ENCODE results near the gene CRYBA4.
A peak's percentile ranks its signal among the peaks of the same experiment; 100 is the strongest.

CRYBA4 gene

DNA sequence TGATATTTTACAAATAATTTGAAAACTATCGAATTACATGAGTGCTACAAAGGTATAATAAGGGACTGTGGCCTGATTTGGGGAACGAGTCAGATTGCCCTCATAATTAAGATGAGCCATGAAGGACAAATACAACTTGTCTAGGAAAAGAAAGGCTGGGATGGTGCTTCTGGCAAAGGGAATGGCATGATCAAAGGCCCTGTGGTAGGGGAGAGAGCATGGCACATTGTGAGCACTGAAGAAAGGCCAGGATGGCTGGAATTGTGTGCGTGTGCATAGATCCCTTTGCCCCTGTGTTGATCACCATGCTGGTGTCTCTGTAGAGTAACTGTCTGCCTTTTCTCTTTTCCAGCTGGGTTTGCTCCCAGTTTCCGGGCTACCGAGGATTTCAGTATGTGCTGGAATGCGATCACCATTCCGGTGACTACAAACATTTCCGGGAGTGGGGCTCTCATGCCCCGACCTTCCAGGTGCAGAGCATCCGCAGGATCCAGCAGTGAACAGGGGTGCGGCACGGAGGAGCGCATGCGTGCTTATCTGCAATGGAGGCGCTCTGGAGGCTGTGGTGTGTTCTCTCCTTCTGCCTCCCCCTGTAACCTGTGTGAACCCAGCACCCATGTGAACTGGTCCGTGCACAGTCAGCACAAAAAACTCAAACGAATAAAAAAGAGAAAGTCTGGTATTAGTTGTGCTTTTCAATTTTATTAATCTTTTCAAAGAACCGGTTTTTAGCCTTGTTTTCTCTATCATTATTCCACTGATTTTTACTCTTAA lies 8.4 kb downstream of the CRYBA4 start:
- DNase-seq: no peak

DNA sequence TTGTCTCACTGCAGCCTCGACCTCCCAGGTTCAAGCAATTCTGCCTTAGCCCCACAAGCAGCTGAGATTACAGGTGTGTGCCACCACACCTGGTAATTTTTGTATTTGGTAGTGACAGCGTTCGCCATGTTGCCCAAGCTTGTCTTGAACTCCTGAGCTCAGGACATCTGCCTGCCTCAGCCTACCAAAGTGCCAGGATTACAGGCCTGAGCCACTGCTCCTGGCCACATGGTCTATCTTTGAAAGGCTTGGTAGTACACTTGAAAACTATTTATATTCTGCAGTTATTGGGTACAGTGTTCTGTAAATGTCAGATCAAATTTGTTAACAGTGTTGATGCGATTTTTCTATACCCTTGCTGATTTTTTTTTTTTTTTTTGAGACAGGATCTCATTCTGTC lies 9.5 kb downstream of the CRYBA4 start:
- no peak for DNase-seq

DNA sequence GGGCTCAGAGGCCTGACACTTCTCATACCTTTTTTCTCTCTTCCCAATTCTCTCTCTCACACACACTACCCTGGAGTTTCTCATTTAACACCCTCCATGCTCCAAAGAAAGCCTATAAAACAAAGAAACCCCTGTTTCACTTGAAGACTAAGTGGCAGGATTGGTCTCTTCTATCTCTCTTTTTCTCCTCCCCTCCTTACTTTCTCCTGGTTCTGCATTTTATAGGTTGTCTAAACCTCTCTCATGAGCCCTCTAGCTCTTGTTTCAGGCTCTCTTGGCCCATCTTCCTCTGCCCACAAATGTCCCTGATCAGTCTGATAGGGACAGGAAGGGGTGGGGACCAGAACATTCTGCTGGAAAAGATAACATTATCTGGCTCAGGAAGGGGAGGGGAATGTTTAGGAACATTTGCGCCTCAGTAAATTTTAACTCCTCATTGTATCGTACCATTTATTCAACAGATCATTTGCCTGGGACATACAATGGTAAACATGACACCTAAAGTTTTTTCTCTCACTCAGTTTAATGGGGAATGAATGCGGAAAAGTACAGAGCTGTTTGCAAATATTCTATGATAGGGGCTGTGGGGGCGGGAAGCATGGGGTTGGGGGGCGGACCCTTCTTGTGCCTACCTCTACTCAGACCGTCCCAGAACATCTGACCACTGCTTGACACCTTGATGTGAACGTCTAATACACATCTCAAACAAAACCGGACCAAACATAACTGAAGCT lies 10.8 kb downstream of the CRYBA4 start:
- no peak for DNase-seq

DNA sequence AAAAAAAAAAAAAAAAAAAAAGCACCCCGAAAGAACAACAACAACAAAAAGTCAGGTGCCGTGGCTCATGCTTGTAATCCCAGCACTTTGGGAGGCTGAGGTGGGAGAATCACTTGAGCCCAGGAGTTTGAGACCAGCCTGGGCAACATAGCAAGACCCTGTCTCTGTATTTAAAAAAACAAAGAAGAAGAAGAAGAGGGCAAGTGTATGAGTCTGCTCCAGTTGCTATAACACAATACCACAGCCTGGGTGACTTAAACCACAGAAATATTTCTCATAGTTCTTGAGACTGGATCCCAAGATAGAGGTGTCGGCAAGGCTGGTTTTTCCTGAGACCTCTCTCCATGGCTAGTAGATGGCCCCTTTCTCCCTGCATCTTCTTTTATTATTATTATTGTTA lies 12.4 kb downstream of the CRYBA4 start:
- no peak for DNase-seq

DNA sequence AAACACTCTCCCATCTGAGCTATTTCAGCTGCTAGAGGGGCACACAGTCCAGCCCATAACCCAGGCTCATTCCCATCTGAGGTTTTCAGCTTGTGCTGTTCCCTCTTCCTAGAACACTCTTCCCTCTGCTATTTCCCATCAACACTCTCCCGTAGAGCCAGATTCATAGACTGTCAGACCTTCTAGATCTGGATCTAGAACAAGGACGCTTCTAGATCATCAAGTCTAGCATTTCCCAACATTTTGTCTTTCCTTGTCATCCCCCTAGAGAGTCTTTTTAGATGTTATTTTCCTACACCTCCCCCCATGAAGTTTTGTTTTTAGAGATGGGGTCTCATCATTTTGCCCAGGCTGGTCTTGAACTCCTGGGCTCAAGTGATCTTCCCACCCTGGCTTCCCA lies 13.4 kb downstream of the CRYBA4 start:
- no peak for DNase-seq

DNA sequence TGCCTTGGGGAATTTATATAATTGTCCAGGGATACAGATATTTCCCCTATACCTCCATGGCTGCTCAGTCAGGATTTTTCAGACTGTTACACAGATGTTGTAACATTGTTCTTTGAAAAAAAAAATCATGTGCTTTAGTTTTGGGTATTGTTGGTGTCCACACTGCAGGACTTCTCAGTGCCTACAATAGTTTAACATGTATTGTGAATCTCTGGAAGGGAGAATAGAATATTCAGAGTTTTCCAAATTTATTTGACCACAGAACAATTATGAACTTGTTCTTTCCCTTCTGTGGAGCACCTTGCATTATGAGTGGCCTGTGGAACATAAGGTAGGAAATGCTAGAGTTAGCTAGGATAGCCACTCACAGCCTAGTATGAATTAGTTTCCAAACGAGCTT lies 14.5 kb downstream of the CRYBA4 start:
- no peak for DNase-seq

DNA sequence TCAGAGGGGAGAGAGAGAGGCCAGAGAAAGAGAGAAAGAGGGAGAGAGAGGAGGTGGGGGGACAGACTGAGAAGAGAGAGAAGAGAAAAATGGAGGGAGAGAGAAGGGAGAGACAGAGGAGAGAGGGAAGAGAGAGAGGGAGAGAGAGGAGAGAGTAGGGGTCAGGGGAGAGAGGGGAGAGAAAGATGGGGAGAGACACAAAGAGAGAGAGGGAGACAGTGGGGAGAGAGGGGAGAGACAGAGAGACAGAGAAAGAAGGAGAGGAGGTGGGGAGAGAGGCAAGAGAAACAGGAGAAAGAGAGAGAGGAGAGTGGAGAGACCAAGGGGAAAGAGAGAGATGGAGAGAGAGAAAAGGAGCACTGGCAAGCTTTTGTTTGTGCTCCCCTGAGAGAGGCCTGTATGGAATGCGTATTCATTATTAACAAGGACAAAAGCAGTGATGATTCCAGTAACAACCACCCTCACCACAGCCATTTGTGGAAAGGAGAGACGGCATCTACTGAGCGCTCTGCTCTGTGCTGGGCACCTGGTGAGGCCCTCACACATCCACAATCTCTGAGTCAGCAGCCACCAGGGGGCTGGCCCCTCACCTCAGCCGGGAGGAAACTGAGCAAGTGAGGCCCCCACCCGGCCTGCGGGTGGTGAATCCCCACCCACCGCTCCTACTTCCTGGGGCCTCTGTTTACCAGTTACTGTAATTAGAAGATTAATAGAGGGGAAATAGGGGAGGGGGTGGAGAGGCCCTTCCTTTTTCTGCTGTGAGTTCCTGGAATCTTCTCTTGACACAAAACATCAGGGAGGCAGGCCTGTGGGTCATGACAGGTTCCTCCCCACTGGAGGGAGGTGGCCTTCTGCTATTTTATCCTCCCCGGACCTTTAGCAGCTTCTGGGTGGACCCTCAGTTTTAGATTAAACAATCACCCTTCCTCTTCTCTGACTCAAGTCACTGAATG lies 21.0 kb downstream of the CRYBA4 start:
- peak; percentile 61 for DNase-seq

DNA sequence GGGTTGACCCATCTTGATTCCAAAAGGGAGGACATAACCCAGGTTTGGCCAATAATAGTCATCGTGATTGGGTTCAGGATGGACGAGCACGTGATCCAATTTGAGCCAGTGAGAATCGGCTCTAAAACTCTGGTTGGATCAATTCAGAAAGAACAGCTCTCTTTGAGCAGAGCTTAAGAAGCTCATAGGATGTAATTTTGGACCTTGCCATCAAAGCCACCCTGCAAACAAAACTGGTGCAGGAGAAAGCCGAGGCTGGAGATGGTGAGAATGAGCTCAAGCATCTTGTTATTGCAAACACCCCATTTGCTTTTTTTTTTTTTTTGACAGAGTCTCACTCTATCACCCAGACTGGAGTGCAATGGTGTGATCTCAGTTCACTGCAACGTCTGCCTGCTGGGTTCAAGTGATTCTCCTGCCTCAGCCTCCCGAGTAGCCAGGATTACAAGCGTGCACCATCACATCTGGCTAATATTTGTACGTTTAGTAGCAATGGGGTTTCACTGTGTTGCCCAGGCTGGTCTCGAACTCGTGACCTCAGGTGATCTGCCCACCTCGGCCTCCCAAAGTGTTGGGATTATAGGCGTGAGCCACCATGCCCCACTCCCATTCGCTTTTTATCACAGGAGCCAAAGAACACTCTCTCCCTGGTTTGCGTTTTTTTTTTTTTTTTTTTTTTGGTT lies 21.8 kb downstream of the CRYBA4 start:
- no peak for DNase-seq

DNA sequence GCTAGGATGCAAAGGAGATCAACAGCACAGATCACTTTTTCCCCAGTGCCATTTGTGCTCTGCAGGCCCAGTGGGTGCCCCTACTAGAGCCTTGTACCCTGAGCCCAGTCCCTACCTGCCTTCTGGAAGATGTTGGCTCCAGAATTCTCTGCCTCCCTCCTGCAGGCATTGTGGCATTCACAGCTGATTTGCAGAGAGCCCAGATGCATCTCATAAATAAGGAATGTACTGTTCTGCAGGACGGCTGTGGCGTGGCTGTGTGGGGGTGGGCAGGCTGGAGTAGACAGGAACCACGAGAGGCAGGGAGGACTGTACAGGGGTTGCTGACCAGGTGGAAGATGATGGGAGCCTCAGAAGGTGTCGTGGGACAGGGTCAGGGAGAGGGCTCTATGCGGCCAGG lies 24.4 kb downstream of the CRYBA4 start:
- DNase-seq: no peak

DNA sequence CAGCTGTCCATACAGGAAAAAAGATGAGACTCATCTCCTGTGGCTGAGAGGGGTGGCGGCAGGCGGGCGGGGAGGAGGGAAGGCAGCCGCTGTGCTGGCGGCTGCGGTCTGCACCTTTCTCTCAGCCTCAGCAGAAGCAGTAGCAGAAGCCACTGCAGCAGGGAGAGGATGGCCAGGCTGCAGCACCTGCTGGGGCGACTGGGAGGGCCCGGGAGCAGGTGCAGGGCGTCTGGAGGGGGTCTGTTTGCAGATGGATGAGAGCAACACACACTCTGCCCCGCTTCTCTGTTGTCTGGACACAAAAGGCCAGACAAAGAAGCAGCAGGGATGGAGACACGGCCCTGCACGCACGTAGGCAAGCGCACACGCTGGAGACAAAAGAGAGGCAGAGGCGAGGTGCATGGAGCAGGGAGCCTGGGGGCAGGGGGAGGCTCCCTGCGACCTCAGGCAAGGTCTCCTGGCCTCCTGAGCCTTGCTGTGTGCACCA lies 26.3 kb downstream of the CRYBA4 start:
- peak; percentile 14 for DNase-seq

DNA sequence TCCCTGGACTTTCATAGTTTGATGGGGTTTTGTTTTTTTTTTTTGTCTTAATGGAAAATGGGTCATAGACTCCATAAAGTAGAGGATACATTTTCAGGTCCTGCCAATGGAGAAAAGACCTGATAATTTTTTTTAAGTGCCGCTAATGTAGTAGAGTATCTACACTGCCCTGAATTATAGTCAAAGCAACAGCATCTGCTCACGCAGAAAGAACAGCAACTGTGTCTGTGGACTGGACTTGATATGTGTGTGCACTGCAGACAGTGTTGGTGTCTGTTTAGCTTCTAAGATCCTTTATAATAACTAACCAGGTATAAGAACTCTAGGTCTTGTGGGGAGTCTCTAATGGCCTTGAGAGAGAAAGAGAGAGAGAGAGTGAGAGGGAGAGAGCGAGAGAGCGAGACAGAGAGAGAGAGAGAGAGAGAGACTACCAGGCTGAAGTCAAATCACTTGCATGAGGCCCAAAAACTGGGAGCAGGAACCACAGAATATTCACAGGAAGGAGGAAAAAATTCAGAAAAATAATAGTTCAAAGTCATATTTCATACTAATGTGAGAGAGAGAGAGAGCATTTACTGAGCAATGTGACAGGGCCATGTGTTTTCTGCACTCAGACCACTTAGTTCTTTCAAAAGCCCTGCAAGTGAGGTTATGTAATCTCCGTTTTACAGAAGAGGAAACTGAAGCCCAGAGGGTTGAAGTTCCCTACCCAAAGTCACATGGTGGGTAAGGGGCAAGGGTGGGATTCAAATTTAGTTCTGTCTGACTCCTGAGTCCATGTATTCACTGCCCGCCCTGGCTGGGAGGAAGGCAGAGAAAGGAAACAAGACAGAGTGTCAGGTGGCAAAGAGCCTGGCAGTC lies 27.0 kb downstream of the CRYBA4 start:
- DNase-seq: no peak

DNA sequence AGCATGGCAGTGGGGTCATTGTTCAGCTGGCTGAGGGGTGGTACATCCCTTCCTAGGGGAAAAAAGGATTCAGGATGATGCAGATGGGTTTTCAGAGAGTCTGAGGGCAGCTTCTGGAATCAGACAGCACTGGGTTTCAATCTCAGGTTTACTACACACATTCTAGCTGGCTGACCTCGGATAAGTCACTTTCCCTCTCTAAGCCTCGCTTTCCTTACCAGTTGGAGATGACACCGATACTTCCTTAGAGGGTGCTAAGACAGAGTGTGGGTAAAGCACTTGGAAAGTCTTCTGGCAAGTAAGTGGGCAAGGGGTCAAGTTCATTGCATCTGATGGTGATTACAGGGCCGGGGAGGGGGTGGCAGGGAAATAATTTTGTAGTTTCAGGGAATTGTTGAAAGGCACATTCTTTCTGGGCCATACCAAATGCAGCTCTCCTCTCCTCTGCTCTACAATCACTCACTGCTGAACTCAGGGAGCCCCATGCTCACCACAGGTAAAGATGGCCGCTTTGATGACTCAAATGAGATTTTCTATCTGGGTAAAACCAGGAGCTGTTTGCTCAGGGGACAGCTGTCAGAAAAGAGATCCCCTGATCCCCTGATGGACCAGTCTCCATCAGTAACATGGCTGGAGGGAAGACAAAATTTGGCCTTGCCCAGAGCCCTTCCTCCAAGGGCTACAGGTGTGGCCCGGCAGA lies 29.1 kb downstream of the CRYBA4 start:
- no peak for DNase-seq

DNA sequence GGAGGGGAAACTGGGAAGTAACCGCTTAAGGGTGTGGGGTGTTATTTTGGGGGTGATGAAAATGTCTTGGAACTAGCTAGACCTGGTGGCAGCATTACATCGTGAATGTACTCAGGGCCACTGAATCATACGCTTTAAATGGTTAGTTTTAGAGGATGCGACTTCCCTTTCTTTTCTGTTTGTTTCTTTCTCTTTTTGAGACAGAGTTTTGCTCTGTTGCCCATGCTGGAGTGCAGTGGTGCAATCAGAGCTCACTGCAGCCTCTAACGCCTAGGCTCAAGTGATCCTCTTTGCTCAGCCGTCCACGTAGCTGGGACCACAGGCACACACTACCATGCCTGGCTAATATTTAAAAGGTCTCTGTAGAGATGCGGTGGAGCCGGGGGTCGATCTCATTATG lies 30.1 kb downstream of the CRYBA4 start:
- DNase-seq: no peak

DNA sequence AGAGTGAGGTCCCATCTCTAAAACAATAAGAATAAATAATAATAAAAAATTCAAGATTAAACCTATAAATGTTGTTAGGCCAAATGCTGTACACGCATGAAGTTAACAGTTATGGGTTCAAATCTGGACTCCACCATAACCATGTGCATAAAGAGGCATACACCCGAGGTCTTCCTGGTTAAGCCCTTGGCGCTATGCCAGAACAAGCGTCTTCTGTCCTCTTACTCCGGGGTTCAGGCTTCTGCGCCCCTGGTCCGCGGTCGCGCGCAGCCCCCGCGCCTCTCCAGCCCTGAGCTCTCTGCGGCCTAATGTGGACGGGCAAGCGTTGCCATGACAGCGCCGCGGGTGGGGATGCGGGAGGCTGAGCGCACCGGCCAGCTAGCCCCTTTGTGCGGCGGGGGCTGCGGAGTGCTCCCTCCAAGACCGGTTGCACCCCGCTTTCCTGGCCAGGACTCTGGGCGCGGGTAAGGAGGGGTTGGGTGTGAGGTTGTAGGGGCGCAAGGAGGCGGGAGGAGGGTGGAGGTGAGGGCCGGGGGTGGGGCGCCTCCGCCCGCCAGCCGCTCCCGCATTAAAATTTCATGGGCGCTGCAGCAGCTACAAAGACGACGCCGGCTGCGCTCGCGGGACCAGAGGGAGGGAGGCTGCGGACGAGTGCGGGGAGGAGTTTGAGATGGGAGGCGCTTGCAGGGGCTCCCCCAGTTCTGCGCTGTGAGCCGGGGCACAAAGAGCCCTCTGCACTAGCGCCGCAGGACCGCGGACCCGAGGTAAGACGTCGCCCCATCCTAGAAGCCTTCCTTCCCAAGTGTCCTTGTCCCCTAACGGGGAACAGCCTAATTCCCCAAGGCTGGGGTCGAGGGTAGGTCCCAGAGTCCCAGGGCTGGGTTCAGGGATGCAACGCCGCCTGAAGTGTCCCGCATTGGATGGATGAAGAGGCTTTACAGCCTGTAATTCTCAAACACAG lies 35.4 kb downstream of the CRYBA4 start, which contains the start of gene MIAT:
MIAT (plus strand) TSS at position 698 of the 961 bp plus-strand sequence.
- DNase-seq: peak; percentile 61

DNA sequence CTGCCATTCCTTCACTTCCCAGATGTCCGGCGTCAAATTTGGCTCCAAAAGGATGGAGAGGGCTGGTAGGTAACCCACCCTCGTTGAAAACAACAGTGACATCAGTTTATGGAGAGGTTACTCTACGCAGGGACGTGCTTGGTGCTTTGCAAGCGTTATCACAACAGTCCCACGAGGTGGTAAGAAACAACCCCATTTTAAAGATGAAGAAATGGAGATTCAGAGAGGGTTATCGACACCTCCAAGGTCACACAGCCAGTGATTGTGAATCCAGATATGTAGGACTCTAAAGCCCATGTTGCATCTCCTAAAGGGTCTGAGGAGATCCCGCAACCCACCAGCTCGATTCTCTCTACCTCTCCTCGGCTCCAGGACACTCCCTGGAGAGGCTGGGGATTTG lies 36.4 kb downstream of the CRYBA4 start:
- DNase-seq: no peak

DNA sequence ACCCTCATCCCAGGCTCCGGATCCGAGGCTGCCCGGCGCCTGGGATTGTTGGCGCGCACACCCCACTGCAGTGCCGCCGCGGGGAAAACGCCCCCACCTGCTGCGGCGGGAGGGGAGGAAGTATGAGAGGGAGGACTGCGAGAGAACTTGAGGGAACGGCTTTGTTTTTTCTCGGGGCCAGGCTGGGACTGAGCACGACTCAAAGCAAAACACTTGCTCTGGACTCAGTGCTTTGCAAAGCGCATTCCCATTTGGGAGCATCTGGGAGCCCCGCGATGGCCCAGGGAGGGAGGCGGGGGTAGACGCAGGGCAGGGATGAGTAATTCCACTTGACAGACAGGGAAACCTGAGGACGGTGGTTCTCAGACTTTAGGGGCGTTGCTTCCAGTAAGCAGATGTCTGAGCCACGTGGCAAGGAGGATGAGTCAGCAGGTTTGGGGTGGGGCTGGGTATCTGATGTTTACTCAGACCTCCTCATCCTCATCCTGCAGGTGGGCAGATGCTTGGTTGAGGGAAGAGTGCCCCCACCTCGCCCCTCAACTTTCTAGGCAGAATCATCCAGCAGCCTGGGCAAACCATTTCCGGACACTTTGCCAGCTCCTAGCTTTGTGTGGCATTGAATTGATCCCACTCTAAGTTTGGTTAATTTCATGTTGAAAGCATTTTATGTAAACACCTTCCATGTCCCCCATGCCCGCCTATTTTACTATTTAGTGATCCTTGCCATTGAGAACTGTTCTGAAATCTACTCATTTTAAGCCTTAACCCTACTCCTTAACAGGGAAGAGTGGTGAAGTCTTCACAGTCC lies 37.1 kb downstream of the CRYBA4 start:
- DNase-seq: peak; percentile 68

DNA sequence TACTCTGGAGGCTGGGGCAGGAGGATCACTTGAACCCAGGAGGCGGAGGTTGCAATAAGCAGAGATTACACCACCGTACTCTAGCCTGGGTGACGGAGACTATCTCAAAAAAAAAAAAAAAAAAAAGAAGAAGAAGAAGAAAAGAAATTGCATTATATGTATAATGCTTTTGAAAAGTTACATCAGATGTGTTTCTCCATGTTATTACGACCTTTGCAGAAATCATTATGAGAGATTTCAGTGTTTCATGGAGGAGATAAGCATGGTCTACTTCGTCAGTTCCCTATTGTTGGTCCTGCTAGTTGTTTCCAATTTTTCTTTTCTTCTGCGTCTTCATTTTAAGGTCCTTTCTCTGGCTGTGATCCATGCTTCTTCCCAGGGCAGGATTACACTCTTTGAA lies 38.6 kb downstream of the CRYBA4 start:
- no peak for DNase-seq

DNA sequence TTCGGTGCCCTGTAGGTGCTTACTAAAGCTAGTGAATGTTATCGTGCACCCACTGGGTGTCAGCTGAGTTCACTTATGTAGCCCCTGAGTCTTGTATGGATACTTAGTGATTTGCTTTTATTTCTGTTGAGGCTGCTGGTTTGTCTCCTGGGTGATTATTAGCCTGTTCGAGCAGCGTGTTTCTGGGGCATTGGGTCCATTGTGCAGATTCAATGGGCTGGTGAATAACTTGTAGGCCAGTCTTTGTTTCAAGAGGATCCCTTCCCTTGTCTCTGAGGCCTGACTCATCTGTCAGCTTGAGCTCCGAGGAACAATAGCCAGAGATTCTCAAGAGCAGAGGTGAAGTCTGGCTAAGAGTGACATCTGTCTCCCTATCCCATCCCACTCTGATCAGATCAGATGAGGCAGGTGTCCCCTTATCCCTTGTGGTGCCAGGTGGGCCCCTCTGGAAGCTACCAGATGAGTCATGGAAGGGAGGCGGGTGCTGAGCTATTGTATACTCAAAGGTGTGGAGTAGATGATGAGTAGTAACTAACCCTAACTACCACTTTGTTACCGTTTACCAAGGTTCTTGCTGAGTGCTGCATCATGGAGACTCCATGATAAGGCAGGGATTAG lies 39.3 kb downstream of the CRYBA4 start:
- DNase-seq: no peak

All from effector CD4-positive, alpha-beta T cell (primary cell).